ENCODE results near the gene XK. TPM values are rescaled to one million over a fixed set of nuclear protein-coding genes. Genes with fewer than 3 reads are reported as not detected.
A peak's percentile ranks its signal among the peaks of the same experiment; 100 is the strongest.

Gene XK
- total RNA-seq, 1 experiment from 2014 or later, result 1.1 TPM

DNA sequence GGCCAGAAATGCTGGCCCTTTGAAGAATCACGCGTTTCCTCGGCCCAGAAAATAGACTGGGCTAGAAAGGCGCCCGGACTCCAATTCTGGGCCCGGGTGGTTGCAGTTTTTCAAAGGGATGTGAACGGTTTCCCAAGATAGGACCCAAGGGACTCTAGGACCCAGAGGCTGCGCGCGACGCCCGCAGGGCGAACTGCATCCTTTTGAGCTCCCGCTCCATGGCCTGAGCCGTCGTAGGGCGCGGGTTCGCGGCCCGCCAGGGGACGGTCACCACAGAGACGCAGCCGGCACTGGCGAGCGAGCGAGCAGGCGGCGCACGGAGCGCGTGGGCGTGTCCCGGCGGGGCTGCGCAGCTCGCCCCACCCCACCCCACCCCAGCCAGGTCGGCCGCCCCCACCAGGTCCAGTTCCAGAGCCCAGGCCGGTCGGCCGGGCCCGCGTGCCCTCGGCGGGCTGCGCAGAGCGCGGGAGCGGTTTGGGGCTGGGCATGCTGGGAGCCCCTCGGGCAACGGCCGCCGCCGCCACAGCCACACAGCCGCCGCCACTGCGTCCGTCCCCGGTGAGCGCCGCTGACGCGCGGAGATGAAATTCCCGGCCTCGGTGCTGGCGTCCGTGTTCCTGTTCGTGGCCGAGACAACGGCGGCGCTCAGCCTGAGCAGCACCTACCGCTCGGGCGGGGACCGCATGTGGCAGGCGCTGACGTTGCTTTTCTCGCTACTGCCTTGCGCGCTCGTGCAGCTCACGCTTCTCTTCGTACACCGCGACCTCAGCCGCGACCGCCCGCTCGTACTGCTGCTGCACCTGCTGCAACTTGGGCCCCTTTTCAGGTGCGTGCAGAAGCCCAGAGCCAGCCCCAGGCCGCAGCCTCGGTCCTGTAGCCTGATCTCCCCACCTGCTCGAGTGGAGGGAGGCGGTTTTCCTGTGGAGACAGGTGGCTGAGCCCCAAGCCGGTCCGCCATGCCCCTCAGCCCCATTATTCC, at the start of gene XK (continued):
- peak; percentile 90 for TF ChIP-seq FOXK1 (CRISPR knock-in tag; IDR thresholded peaks at IDR 0.05)
- TF ChIP-seq ZNF671 (CRISPR knock-in tag; IDR thresholded peaks at IDR 0.05), result no peak
- no peak for TF ChIP-seq FOXJ3 (CRISPR knock-in tag; IDR thresholded peaks at IDR 0.05; ENCODE audit: borderline replicate concordance)
- TF ChIP-seq, protein P1, sequence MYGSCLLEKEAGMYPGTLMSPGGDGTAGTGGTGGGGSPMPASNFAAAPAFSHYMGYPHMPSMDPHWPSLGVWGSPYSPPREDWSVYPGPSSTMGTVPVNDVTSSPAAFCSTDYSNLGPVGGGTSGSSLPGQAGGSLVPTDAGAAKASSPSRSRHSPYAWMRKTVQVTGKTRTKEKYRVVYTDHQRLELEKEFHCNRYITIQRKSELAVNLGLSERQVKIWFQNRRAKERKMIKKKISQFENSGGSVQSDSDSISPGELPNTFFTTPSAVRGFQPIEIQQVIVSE (CRISPR knock-in tag; IDR thresholded peaks at IDR 0.05; ENCODE audit: borderline replicate concordance), result no peak
- TF ChIP-seq SP1 (CRISPR knock-in tag; conservative IDR thresholded peaks at IDR 0.05), result peak; percentile 62
- peak; percentile 93 for TF ChIP-seq NFE2L1 (CRISPR knock-in tag; IDR thresholded peaks at IDR 0.05)
- peak; percentile 68; the same call in 1 of the 2 replicates for TF ChIP-seq TEAD4 (CRISPR knock-in tag; IDR thresholded peaks at IDR 0.05)
- TF ChIP-seq SOX15 (CRISPR knock-in tag; IDR thresholded peaks at IDR 0.05), result no peak
- TF ChIP-seq, protein P2, sequence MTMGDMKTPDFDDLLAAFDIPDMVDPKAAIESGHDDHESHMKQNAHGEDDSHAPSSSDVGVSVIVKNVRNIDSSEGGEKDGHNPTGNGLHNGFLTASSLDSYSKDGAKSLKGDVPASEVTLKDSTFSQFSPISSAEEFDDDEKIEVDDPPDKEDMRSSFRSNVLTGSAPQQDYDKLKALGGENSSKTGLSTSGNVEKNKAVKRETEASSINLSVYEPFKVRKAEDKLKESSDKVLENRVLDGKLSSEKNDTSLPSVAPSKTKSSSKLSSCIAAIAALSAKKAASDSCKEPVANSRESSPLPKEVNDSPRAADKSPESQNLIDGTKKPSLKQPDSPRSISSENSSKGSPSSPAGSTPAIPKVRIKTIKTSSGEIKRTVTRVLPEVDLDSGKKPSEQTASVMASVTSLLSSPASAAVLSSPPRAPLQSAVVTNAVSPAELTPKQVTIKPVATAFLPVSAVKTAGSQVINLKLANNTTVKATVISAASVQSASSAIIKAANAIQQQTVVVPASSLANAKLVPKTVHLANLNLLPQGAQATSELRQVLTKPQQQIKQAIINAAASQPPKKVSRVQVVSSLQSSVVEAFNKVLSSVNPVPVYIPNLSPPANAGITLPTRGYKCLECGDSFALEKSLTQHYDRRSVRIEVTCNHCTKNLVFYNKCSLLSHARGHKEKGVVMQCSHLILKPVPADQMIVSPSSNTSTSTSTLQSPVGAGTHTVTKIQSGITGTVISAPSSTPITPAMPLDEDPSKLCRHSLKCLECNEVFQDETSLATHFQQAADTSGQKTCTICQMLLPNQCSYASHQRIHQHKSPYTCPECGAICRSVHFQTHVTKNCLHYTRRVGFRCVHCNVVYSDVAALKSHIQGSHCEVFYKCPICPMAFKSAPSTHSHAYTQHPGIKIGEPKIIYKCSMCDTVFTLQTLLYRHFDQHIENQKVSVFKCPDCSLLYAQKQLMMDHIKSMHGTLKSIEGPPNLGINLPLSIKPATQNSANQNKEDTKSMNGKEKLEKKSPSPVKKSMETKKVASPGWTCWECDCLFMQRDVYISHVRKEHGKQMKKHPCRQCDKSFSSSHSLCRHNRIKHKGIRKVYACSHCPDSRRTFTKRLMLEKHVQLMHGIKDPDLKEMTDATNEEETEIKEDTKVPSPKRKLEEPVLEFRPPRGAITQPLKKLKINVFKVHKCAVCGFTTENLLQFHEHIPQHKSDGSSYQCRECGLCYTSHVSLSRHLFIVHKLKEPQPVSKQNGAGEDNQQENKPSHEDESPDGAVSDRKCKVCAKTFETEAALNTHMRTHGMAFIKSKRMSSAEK (CRISPR knock-in tag; IDR thresholded peaks at IDR 0.05; ENCODE audit: borderline replicate concordance), result 0 out of 2 replicates have a peak, but pooled peaks have one; percentile 48
- TF ChIP-seq, protein P3, sequence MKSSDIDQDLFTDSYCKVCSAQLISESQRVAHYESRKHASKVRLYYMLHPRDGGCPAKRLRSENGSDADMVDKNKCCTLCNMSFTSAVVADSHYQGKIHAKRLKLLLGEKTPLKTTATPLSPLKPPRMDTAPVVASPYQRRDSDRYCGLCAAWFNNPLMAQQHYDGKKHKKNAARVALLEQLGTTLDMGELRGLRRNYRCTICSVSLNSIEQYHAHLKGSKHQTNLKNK (CRISPR knock-in tag; IDR thresholded peaks at IDR 0.05), result no peak
- TF ChIP-seq ZNF423 (CRISPR knock-in tag; IDR thresholded peaks at IDR 0.05), result no peak
- TF ChIP-seq, protein P4, sequence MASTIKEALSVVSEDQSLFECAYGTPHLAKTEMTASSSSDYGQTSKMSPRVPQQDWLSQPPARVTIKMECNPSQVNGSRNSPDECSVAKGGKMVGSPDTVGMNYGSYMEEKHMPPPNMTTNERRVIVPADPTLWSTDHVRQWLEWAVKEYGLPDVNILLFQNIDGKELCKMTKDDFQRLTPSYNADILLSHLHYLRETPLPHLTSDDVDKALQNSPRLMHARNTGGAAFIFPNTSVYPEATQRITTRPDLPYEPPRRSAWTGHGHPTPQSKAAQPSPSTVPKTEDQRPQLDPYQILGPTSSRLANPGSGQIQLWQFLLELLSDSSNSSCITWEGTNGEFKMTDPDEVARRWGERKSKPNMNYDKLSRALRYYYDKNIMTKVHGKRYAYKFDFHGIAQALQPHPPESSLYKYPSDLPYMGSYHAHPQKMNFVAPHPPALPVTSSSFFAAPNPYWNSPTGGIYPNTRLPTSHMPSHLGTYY (CRISPR knock-in tag; IDR thresholded peaks at IDR 0.05), result no peak
- no peak for TF ChIP-seq OVOL2 (CRISPR knock-in tag; IDR thresholded peaks at IDR 0.05; ENCODE audit: borderline replicate concordance)
- TF ChIP-seq NFATC4 (CRISPR knock-in tag; IDR thresholded peaks at IDR 0.05), result no peak
- TF ChIP-seq ZNF263 (CRISPR knock-in tag; IDR thresholded peaks at IDR 0.05; ENCODE audit: low read depth), result peak; percentile 62; the same call in 1 of the 2 replicates
- no peak for TF ChIP-seq EMX1 (CRISPR knock-in tag; IDR thresholded peaks at IDR 0.05)
- TF ChIP-seq, protein P5, sequence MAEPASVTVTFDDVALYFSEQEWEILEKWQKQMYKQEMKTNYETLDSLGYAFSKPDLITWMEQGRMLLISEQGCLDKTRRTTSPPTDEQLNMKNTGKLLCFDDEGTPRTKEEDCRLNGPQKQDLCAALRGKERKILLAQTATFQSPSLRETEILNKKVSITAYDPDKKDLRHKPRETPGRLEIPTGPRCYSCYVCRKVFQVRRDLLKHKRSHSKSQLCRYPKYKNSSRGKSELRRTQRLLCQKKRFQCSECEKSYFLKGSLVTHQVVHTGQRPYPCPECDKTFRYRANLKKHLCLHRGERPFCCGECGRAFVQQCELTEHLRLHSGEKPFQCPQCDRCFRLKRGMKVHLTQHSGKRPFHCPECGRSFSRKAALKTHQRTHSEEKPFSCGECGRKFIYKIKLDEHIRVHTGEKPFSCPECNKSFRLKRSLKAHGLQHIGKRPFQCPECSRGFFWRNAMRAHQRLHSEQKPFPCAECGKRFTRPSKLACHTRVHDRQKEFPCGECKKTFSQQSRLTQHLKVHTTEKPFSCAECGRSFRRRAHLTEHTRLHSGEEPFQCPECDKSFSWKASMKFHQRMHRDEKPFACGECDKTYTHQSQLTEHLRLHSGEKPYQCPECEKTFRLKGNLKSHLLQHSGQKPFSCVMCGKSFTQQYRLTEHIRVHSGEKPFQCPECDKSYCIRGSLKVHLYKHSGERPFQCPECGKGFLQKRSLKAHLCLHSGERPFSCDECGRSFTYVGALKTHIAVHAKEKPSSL (CRISPR knock-in tag; conservative IDR thresholded peaks at IDR 0.05), result no peak
- no peak for TF ChIP-seq MXD4 (CRISPR knock-in tag; IDR thresholded peaks at IDR 0.05; ENCODE audit: borderline replicate concordance)
- TF ChIP-seq, protein P6, sequence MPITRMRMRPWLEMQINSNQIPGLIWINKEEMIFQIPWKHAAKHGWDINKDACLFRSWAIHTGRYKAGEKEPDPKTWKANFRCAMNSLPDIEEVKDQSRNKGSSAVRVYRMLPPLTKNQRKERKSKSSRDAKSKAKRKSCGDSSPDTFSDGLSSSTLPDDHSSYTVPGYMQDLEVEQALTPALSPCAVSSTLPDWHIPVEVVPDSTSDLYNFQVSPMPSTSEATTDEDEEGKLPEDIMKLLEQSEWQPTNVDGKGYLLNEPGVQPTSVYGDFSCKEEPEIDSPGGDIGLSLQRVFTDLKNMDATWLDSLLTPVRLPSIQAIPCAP (CRISPR knock-in tag; IDR thresholded peaks at IDR 0.05), result peak; percentile 91
- TF ChIP-seq, protein P7, sequence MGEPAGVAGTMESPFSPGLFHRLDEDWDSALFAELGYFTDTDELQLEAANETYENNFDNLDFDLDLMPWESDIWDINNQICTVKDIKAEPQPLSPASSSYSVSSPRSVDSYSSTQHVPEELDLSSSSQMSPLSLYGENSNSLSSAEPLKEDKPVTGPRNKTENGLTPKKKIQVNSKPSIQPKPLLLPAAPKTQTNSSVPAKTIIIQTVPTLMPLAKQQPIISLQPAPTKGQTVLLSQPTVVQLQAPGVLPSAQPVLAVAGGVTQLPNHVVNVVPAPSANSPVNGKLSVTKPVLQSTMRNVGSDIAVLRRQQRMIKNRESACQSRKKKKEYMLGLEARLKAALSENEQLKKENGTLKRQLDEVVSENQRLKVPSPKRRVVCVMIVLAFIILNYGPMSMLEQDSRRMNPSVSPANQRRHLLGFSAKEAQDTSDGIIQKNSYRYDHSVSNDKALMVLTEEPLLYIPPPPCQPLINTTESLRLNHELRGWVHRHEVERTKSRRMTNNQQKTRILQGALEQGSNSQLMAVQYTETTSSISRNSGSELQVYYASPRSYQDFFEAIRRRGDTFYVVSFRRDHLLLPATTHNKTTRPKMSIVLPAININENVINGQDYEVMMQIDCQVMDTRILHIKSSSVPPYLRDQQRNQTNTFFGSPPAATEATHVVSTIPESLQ (CRISPR knock-in tag; IDR thresholded peaks at IDR 0.05), result 0 out of 2 replicates have a peak, but pooled peaks have one; percentile 49
- TF ChIP-seq, protein P8, sequence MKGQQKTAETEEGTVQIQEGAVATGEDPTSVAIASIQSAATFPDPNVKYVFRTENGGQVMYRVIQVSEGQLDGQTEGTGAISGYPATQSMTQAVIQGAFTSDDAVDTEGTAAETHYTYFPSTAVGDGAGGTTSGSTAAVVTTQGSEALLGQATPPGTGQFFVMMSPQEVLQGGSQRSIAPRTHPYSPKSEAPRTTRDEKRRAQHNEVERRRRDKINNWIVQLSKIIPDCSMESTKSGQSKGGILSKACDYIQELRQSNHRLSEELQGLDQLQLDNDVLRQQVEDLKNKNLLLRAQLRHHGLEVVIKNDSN (CRISPR knock-in tag; IDR thresholded peaks at IDR 0.05), result peak; percentile 62
- TF ChIP-seq JAZF1 (CRISPR knock-in tag; IDR thresholded peaks at IDR 0.05), result no peak
- no peak for TF ChIP-seq RORB (CRISPR knock-in tag; IDR thresholded peaks at IDR 0.05)

All from WTC11 (cell line).